Immature natural killer cell (primary cell): ENCODE measurements around the gene VSIG10L. TPM values are rescaled to one million over a fixed set of nuclear protein-coding genes. Genes with fewer than 3 reads are reported as not detected.

Experiments used
- DNase-seq, 3 donors: peaks; one replicate each; pipeline ENCODE4 v3.0.0; 2022; ENCODE audit warnings: mixed read lengths in 1 of 3
- H3K27ac Mint-ChIP-seq, 6 donors: one replicate each; pipeline ENCODE4 v1.8.0; 2020; ENCODE audit warnings: mixed read lengths in 6 of 6, mild to moderate bottlenecking in 5 of 6, inconsistent platforms in 4 of 6, moderate library complexity in 3 of 6
- H3K27me3 Mint-ChIP-seq, 3 donors: one replicate each; pipeline ENCODE4 v1.8.0; 2020 to 2021; ENCODE audit warnings: low read depth in 3 of 3, mild to moderate bottlenecking in 3 of 3, mixed read lengths in 3 of 3, moderate library complexity in 3 of 3, inconsistent platforms in 1 of 3
- H3K36me3 Mint-ChIP-seq, 3 donors: one replicate each; pipeline ENCODE4 v1.8.0; 2020; ENCODE audit warnings: mixed read lengths in 3 of 3, inconsistent platforms in 2 of 3, mild to moderate bottlenecking in 2 of 3
- H3K4me1 Mint-ChIP-seq, 2 donors: one replicate each; pipeline ENCODE4 v1.8.0; 2020; ENCODE audit warnings: inconsistent platforms in 2 of 2, mild to moderate bottlenecking in 2 of 2, mixed read lengths in 2 of 2, moderate library complexity in 1 of 2
- H3K4me3 Mint-ChIP-seq, 5 donors: one replicate each; pipeline ENCODE4 v1.8.0; 2020; ENCODE audit warnings: mild to moderate bottlenecking in 5 of 5, mixed read lengths in 5 of 5, inconsistent platforms in 3 of 5, moderate library complexity in 3 of 5
- H3K9me3 Mint-ChIP-seq, 6 donors: one replicate each; pipeline ENCODE4 v1.8.0; 2020; ENCODE audit warnings: mild to moderate bottlenecking in 6 of 6, mixed read lengths in 6 of 6, inconsistent platforms in 4 of 6, moderate library complexity in 3 of 6
- polyA plus RNA-seq, 3 donors: library from polyadenylated mRNA; unstranded; fragments of 300-500 nt; fragmentation: Illumina TruSeq; gene quantifications; one replicate each; pipeline ENCODE4 v1.2.3, GENCODE V29; 2021

VSIG10L gene
- polyA plus RNA-seq, 3 donors from 2014 or later, result 0.38 TPM; not detected in 2

DNA sequence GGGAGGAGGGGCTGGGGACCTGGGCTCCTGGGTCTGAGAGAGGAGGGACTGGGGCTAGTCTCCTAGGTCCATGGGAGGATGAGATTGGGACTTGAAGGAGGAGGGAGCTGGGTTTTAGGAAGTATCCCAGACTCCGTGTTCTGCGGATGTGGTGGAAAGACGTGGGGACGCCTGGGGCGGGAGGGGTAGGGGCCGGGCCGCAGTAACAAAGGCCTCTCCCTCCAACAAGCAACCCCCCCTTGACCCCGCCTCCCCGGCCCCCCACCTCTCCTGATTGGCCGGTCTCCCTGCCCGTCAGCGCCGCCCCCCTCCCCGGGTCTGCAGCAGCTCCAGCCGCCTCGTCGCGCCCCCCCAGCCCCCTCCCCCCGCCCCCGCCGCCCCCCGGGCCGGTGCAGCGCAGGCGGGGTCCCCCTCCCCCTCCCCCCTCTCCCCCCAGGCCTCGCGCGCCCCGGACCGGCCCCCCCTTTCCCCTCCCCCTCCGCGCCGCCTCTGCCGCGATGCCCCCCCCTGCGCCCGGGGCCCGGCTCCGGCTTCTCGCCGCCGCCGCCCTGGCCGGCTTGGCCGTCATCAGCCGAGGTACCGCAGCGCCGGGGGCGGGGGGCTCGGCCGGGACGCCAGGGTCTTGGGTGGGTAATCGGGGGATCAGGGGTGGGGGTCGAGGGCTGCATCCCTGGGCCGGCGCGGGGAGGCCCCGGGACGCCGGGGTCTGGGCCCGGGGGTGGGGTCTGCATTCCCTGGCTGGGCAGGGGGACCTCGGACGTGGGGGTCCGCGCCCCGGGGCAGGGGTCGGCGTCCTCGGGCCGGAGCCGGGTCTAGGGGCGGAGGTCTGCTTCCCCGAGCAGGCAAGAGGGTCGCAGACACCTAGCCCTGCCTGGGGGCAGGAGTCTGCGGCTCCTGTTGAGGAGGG lies 30.3 kb downstream of the VSIG10L start, which contains the start of gene IGLON5:
Gene IGLON5, plus strand, starts transcription at position 294 of the 907 bp plus-strand sequence. Its CDS starts 204 bp downstream, at position 498.
- peaks cover 16 to 34% (median 17%) of the 10 kb centered on the region in 3 donors for H3K27me3 Mint-ChIP-seq
- peaks cover 0 to 8% (median 5%) of the 10 kb centered on the region in 3 donors for H3K36me3 Mint-ChIP-seq
- peak within 1 kb of the TSS in 1 of 5 donors; percentile 9 for H3K4me3 Mint-ChIP-seq
- peaks cover 0 to 6% of the 10 kb centered on the region in 2 donors for H3K4me1 Mint-ChIP-seq
- H3K27ac Mint-ChIP-seq, result no peak within 1 kb of the TSS
- H3K9me3 Mint-ChIP-seq, result peaks cover 0 to 16% (median 6%) of the 10 kb centered on the region in 6 donors
- no peak for DNase-seq

DNA sequence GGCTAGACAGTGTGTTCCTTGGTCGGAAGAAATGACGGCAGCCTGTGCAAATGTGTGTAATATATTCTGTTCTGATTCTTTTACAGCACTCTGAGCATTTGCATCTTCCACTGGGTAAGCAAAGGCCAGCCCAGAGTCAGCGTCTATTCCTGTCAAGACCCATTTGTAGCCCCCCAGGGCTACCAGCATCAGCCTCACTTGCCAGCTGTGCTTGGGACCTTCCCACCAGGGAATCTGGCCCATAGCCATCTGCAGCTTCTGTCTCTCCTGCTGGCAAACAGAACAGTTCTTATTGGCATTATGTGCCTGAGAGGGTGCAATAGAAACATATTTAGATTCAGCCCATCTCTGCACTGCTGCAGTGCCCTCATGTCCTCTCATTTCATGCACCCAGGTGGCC lies 36.5 kb downstream of the VSIG10L start:
- Mint-ChIP-seq H3K27ac (no peak overlapping the region), H3K4me3 (no peak overlapping the region), H3K27me3 (peaks cover 11 to 31% (median 11%) of the 10 kb centered on the region in 3 donors), H3K9me3 (peaks cover 0 to 35% (median 7%) of the 10 kb centered on the region in 6 donors), H3K4me1 (no peaks in the 10 kb centered on the region), H3K36me3 (peaks cover 0 to 10% (median 8%) of the 10 kb centered on the region in 3 donors)
- DNase-seq, result no peak

DNA sequence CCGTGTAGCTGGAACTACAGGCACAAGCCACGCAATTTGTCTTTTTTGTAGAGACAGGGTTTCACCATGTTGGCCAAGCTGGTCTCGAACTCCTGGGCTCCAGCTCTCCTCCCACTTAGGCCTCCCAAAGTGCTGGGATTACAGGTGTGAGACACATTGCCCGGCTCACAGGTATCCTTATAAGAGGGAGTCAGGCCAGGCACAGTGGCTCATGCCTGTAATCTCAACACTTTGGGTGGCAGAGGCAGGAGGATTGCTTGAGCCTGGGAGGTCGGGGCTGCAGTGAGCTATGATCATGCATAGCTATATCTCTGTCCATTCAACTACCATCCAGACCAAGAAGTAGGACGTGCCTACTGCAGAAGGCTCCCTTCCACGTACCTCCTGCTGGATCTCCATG lies 40.7 kb downstream of the VSIG10L start:
- Mint-ChIP-seq H3K27ac (no peak overlapping the region), H3K4me1 (no peaks in the 10 kb centered on the region), H3K27me3 (peaks cover 2 to 8% (median 3%) of the 10 kb centered on the region in 3 donors), H3K9me3 (peaks cover 0 to 17% (median 1%) of the 10 kb centered on the region in 6 donors), H3K36me3 (peaks cover 0 to 6% (median 4%) of the 10 kb centered on the region in 3 donors), H3K4me3 (no peak overlapping the region)
- no peak for DNase-seq

DNA sequence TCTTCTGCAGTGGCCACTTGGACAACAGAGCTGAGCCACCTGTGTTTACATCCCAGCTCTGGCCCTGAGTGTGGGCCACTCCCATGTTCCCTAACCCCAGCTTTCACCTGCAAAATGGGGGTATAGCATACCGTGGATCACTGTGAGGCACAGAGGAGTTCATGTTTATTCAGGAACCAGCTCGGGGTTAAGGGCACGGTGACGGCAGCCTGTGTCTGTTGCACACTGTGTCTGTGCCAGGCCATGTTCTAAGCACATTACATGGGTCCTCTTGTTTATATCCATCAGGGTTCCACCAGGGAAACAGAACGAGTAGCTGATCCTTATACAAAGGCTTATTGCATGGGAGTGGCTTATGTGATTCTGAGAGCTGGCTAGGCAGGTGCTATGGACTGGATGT lies 44.5 kb downstream of the VSIG10L start:
- H3K4me1 Mint-ChIP-seq, result no peaks in the 10 kb centered on the region
- H3K27ac Mint-ChIP-seq, result no peak overlapping the region
- H3K4me3 Mint-ChIP-seq, result no peak overlapping the region
- peaks cover 3 to 5% (median 4%) of the 10 kb centered on the region in 3 donors for H3K27me3 Mint-ChIP-seq
- H3K36me3 Mint-ChIP-seq, result no peaks in the 10 kb centered on the region
- H3K9me3 Mint-ChIP-seq, result no peaks in the 10 kb centered on the region
- no peak for DNase-seq

- Mint-ChIP-seq H3K4me1 (no peaks in the 10 kb centered on the region), H3K9me3 (no peaks in the 10 kb centered on the region), H3K27ac (no peak overlapping the region), H3K4me3 (no peak overlapping the region), H3K36me3 (no peaks in the 10 kb centered on the region), H3K27me3 (peaks cover 3 to 5% (median 4%) of the 10 kb centered on the region in 3 donors)
- DNase-seq, result no peak
Measured at GRCh38 chr19:51296336-51297093, 45.4 kb downstream of the VSIG10L start.

GRCh38 chr19:51295382-51296126 lies 46.4 kb downstream of the VSIG10L start:
- Mint-ChIP-seq H3K36me3 (no peaks in the 10 kb centered on the region), H3K9me3 (no peaks in the 10 kb centered on the region), H3K27me3 (peaks cover 3 to 5% (median 3%) of the 10 kb centered on the region in 3 donors), H3K4me3 (no peak overlapping the region), H3K27ac (no peak overlapping the region), H3K4me1 (no peaks in the 10 kb centered on the region)
- DNase-seq, result no peak

DNA sequence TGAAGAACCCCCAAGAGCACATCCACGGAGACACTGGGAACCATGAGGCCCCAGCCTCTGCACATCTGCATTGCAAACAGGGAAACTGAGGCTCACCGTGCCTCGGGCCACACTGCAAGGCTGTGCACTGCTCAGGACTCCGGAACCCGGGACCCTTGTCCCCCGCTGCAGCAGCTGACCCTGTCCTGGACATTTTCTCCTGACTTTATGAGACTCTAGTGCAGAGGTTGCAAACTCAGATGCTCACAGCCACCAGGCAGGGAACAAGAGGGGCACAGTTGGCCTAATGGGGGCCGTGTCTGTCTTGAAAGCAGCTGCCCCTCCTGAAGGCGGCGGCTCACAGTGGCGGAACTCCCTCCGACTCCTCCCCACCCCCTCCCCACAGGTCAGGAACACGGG lies 47.0 kb downstream of the VSIG10L start:
- no peak for DNase-seq
- no peaks in the 10 kb centered on the region for H3K9me3 Mint-ChIP-seq
- no peak overlapping the region for H3K4me3 Mint-ChIP-seq
- H3K27me3 Mint-ChIP-seq, result peaks cover 3 to 8% (median 5%) of the 10 kb centered on the region in 3 donors
- no peaks in the 10 kb centered on the region for H3K4me1 Mint-ChIP-seq
- H3K36me3 Mint-ChIP-seq, result no peaks in the 10 kb centered on the region
- no peak overlapping the region for H3K27ac Mint-ChIP-seq

DNA sequence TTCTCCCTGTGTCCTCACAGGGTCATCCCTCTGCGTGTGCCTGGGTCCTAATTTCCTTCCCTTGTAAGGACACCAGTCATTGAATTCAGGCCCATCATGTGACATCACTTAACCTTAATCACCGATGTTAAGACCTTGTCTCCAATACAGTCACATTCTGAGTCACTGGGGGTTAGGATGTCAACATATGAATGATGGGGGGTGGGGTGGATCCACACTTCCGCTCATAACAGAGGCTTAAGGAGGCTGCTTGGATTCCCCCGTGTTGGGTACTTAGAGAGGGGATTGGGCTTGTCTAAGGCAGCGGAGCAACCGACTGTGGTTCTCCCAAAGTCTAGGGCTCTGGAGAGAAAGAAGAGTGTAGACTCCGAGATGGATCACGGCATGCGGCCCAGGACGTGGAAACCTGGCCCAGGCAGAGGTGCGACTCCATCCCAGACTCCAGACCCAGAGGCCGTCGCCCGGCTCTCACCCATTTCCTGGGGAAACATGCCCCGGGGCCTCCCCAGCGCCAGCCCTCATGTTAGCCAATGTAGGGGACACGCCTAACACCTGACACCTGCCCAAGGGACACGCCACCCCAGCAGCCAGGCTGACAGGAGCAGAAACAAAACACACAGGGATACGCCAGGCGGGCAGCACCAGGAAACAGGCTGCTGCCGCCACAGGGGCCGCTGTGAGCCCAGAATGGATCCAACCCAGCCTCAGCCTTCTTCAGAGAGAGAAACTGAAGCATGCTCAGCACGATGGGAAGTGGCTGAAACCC lies 47.5 kb downstream of the VSIG10L start:
- peaks cover 3 to 8% (median 5%) of the 10 kb centered on the region in 3 donors for H3K27me3 Mint-ChIP-seq
- no peak overlapping the region for H3K4me3 Mint-ChIP-seq
- H3K4me1 Mint-ChIP-seq, result no peaks in the 10 kb centered on the region
- no peak overlapping the region for H3K27ac Mint-ChIP-seq
- DNase-seq, result no peak
- H3K36me3 Mint-ChIP-seq, result no peaks in the 10 kb centered on the region
- no peaks in the 10 kb centered on the region for H3K9me3 Mint-ChIP-seq

DNA sequence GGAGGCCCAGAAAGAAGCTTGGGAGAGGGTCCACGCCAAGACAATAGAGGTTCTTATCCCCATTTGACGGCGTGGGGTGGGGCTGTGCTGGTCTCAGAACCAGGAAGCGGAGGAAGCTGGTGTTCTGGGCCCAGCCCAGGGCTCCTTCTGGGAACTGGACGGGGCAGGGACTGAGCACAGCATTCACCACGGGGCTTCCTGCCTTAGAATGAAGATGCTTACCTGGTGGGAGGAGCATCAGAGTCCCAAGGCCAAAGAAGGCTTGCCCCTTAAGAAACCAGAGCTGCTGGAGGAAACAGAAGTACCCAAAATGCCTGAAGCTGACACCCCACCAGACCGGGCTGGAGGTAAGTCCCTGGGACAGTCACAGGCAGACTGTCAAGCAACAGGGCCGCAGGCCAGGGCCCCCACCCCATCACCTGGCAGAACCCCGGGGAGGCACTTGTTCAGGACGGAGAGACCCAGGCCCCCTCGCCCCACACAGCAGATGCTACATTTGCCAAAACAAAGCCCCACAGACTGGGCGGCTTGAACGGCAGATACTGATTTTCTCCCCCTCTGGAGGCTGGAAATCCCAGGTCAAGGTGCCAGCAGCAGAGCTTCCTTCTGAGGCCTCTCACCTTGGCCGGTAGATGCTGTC lies 48.2 kb downstream of the VSIG10L start:
- no peak overlapping the region for H3K4me3 Mint-ChIP-seq
- no peak overlapping the region for H3K27ac Mint-ChIP-seq
- H3K27me3 Mint-ChIP-seq, result peaks cover 3 to 8% (median 5%) of the 10 kb centered on the region in 3 donors
- H3K9me3 Mint-ChIP-seq, result no peaks in the 10 kb centered on the region
- DNase-seq, result no peak
- no peaks in the 10 kb centered on the region for H3K4me1 Mint-ChIP-seq
- H3K36me3 Mint-ChIP-seq, result no peaks in the 10 kb centered on the region

- no peak for DNase-seq
- no peak overlapping the region for H3K4me3 Mint-ChIP-seq
- H3K9me3 Mint-ChIP-seq, result no peaks in the 10 kb centered on the region
- no peaks in the 10 kb centered on the region for H3K36me3 Mint-ChIP-seq
- no peak overlapping the region for H3K27ac Mint-ChIP-seq
- peaks cover 3 to 8% (median 5%) of the 10 kb centered on the region in 3 donors for H3K27me3 Mint-ChIP-seq
- H3K4me1 Mint-ChIP-seq, result no peaks in the 10 kb centered on the region
Measured at GRCh38 chr19:51292971-51293370, 49.0 kb downstream of the VSIG10L start.

DNA sequence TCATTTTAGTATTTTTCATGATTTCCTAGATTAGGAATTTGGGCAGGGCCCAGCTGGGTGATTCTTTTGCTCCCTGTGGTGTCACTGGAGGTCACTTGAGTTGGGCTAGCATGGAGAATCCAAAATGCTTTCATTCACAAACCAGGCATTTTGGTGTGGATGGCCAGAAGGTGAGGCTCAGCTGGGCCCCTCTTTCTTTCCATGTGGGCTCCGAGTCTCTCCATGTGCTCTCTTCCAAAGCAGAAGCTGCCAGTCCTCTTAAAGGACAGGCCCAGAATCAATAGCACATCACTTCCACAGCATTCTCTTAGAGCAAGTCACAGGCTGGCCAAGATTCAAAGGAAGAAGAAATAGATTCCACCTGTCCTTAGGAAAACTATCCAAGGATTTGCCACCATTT lies 52.3 kb downstream of the VSIG10L start:
- Mint-ChIP-seq H3K9me3 (peaks cover 0 to 2% (median 0%) of the 10 kb centered on the region in 6 donors), H3K36me3 (no peaks in the 10 kb centered on the region), H3K4me3 (no peak overlapping the region), H3K27me3 (peaks cover 4 to 6% (median 6%) of the 10 kb centered on the region in 3 donors), H3K4me1 (no peaks in the 10 kb centered on the region), H3K27ac (no peak overlapping the region)
- no peak for DNase-seq

- Mint-ChIP-seq H3K27me3 (peaks cover 6 to 9% (median 6%) of the 10 kb centered on the region in 3 donors), H3K36me3 (no peaks in the 10 kb centered on the region), H3K4me3 (no peak overlapping the region), H3K4me1 (no peaks in the 10 kb centered on the region), H3K27ac (no peak overlapping the region), H3K9me3 (peaks cover 0 to 2% (median under 1%) of the 10 kb centered on the region in 6 donors)
- DNase-seq, result no peak
Measured at GRCh38 chr19:51285682-51286081, 56.3 kb downstream of the VSIG10L start.
